ENCODE measurements around the gene TNFRSF1A. TPM values are rescaled to one million over a fixed set of nuclear protein-coding genes. Genes with fewer than 3 reads are reported as not detected.

TNFRSF1A gene
- total RNA-seq, 1 experiment from 2014 or later = 44.1 TPM

DNA sequence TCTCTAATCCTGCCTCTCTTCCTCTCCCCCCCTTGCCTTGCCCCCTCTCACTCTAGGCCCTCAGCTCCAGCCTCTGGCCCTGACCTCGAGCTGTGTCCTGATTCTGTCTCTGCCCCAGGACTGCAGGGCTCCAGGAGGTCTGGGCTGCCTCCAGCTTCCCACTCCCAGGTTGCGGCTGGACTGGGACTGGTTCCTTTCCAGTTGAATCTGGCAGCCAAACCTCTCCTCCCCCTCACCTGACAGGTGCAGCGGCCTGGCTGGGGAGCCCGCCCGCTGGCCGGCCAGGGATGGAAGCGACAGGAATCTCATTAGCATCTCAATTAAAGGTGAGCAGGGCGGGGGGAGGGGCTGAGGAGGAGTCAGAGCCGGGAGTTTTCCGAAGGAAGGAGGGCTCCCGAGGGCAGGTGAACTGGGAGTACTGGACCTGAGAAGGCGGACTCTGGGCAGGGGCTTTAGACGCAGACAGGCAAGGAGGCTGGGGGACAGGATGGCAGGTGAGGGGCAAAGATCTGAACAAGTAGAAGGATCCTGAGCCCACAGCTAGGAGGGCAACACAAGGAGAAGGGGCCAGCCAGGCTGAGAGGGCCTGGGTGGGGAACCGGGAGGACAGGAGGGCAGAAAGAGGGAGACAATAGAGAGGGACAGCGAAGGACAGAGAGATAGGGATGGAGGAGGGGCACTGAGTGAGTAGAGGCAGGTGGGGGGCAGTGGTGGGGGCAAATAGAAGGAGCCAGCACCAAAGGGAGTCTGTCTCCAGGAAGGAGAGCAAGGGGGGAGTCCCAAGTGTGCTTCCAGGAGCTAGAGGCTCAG is 33.6 kb upstream of the TNFRSF1A start, which contains the start of gene SCNN1A:
TSS of gene SCNN1A (minus strand) at position 295 of the 810 bp plus-strand sequence. CDS start 780 bp downstream, outside the sequence.
- H3K36me3 Mint-ChIP-seq = no peaks in the 10 kb centered on the region
- no peaks in the 10 kb centered on the region for H3K9me3 Mint-ChIP-seq
- ChIA-PET CTCF (interaction anchor here (0.6 to 8.0 kb wide), 10 partner anchors 12 to 162 kb away, joined by 3 to 68 read pairs (median 4); partner anchors contain the start of gene VAMP1), POLR2A (interaction anchor here (0.6 to 5.1 kb wide), 18 partner anchors 9 to 1965 kb away, joined by 3 to 48 read pairs (median 6); partner anchors contain the start of genes GAPDH, LTBR, TAPBPL and TNFRSF1A)
- DNase-seq (ENCODE audit: low spot score) = peak; percentile 95
- H3K27me3 Mint-ChIP-seq (ENCODE audit: low read depth) = no peaks in the 10 kb centered on the region; the same call in 1 of the 2 replicates
- peak within 1 kb of the TSS; percentile 91 for H3K4me3 Mint-ChIP-seq
- H3K27ac Mint-ChIP-seq = peak within 1 kb of the TSS; percentile 99
- peak; percentile 31 for ATAC-seq
- H3K4me1 Mint-ChIP-seq = peaks cover 78% of the 10 kb centered on the region
- TF ChIP-seq TEAD1 (CRISPR knock-in tag; IDR thresholded peaks at IDR 0.05) = peak; percentile 90
- TF ChIP-seq, protein P1, sequence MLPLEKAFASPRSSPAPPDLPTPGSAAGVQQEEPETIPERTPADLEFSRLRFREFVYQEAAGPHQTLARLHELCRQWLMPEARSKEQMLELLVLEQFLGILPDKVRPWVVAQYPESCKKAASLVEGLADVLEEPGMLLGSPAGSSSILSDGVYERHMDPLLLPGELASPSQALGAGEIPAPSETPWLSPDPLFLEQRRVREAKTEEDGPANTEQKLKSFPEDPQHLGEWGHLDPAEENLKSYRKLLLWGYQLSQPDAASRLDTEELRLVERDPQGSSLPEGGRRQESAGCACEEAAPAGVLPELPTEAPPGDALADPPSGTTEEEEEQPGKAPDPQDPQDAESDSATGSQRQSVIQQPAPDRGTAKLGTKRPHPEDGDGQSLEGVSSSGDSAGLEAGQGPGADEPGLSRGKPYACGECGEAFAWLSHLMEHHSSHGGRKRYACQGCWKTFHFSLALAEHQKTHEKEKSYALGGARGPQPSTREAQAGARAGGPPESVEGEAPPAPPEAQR (CRISPR knock-in tag; IDR thresholded peaks at IDR 0.05) = no peak
- TF ChIP-seq, protein P2, sequence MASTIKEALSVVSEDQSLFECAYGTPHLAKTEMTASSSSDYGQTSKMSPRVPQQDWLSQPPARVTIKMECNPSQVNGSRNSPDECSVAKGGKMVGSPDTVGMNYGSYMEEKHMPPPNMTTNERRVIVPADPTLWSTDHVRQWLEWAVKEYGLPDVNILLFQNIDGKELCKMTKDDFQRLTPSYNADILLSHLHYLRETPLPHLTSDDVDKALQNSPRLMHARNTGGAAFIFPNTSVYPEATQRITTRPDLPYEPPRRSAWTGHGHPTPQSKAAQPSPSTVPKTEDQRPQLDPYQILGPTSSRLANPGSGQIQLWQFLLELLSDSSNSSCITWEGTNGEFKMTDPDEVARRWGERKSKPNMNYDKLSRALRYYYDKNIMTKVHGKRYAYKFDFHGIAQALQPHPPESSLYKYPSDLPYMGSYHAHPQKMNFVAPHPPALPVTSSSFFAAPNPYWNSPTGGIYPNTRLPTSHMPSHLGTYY (CRISPR knock-in tag; IDR thresholded peaks at IDR 0.05) = no peak
- TF ChIP-seq, protein P3, sequence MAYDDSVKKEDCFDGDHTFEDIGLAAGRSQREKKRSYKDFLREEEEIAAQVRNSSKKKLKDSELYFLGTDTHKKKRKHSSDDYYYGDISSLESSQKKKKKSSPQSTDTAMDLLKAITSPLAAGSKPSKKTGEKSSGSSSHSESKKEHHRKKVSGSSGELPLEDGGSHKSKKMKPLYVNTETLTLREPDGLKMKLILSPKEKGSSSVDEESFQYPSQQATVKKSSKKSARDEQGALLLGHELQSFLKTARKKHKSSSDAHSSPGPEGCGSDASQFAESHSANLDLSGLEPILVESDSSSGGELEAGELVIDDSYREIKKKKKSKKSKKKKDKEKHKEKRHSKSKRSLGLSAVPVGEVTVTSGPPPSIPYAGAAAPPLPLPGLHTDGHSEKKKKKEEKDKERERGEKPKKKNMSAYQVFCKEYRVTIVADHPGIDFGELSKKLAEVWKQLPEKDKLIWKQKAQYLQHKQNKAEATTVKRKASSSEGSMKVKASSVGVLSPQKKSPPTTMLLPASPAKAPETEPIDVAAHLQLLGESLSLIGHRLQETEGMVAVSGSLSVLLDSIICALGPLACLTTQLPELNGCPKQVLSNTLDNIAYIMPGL (CRISPR knock-in tag; IDR thresholded peaks at IDR 0.05) = no peak
- TF ChIP-seq SOX15 (CRISPR knock-in tag; IDR thresholded peaks at IDR 0.05) = no peak
- no peak for TF ChIP-seq SMAD4 (CRISPR knock-in tag; IDR thresholded peaks at IDR 0.05)
- TF ChIP-seq, protein P4, sequence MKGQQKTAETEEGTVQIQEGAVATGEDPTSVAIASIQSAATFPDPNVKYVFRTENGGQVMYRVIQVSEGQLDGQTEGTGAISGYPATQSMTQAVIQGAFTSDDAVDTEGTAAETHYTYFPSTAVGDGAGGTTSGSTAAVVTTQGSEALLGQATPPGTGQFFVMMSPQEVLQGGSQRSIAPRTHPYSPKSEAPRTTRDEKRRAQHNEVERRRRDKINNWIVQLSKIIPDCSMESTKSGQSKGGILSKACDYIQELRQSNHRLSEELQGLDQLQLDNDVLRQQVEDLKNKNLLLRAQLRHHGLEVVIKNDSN (CRISPR knock-in tag; IDR thresholded peaks at IDR 0.05) = peak; percentile 43; the same call in 1 of the 2 replicates
- TF ChIP-seq, protein P5, sequence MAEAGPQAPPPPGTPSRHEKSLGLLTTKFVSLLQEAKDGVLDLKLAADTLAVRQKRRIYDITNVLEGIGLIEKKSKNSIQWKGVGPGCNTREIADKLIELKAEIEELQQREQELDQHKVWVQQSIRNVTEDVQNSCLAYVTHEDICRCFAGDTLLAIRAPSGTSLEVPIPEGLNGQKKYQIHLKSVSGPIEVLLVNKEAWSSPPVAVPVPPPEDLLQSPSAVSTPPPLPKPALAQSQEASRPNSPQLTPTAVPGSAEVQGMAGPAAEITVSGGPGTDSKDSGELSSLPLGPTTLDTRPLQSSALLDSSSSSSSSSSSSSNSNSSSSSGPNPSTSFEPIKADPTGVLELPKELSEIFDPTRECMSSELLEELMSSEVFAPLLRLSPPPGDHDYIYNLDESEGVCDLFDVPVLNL (CRISPR knock-in tag; IDR thresholded peaks at IDR 0.05; ENCODE audit: borderline replicate concordance, low read depth) = no peak; the same call in 1 of the 2 replicates
- no peak for TF ChIP-seq ZNF232 (CRISPR knock-in tag; IDR thresholded peaks at IDR 0.05)
- TF ChIP-seq, protein P6, sequence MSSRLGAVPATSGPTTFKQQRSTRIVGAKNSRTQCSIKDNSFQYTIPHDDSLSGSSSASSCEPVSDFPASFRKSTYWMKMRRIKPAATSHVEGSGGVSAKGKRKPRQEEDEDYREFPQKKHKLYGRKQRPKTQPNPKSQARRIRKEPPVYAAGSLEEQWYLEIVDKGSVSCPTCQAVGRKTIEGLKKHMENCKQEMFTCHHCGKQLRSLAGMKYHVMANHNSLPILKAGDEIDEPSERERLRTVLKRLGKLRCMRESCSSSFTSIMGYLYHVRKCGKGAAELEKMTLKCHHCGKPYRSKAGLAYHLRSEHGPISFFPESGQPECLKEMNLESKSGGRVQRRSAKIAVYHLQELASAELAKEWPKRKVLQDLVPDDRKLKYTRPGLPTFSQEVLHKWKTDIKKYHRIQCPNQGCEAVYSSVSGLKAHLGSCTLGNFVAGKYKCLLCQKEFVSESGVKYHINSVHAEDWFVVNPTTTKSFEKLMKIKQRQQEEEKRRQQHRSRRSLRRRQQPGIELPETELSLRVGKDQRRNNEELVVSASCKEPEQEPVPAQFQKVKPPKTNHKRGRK (CRISPR knock-in tag; IDR thresholded peaks at IDR 0.05; ENCODE audit: borderline replicate concordance) = no peak
- TF ChIP-seq, protein P7, sequence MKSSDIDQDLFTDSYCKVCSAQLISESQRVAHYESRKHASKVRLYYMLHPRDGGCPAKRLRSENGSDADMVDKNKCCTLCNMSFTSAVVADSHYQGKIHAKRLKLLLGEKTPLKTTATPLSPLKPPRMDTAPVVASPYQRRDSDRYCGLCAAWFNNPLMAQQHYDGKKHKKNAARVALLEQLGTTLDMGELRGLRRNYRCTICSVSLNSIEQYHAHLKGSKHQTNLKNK (CRISPR knock-in tag; IDR thresholded peaks at IDR 0.05) = no peak
- peak; percentile 85 for TF ChIP-seq FOXP1 (CRISPR knock-in tag; IDR thresholded peaks at IDR 0.05; ENCODE audit: borderline replicate concordance)
- TF ChIP-seq, protein P8, sequence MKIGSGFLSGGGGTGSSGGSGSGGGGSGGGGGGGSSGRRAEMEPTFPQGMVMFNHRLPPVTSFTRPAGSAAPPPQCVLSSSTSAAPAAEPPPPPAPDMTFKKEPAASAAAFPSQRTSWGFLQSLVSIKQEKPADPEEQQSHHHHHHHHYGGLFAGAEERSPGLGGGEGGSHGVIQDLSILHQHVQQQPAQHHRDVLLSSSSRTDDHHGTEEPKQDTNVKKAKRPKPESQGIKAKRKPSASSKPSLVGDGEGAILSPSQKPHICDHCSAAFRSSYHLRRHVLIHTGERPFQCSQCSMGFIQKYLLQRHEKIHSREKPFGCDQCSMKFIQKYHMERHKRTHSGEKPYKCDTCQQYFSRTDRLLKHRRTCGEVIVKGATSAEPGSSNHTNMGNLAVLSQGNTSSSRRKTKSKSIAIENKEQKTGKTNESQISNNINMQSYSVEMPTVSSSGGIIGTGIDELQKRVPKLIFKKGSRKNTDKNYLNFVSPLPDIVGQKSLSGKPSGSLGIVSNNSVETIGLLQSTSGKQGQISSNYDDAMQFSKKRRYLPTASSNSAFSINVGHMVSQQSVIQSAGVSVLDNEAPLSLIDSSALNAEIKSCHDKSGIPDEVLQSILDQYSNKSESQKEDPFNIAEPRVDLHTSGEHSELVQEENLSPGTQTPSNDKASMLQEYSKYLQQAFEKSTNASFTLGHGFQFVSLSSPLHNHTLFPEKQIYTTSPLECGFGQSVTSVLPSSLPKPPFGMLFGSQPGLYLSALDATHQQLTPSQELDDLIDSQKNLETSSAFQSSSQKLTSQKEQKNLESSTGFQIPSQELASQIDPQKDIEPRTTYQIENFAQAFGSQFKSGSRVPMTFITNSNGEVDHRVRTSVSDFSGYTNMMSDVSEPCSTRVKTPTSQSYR (CRISPR knock-in tag; IDR thresholded peaks at IDR 0.05) = peak; percentile 84
- TF ChIP-seq, protein P9, sequence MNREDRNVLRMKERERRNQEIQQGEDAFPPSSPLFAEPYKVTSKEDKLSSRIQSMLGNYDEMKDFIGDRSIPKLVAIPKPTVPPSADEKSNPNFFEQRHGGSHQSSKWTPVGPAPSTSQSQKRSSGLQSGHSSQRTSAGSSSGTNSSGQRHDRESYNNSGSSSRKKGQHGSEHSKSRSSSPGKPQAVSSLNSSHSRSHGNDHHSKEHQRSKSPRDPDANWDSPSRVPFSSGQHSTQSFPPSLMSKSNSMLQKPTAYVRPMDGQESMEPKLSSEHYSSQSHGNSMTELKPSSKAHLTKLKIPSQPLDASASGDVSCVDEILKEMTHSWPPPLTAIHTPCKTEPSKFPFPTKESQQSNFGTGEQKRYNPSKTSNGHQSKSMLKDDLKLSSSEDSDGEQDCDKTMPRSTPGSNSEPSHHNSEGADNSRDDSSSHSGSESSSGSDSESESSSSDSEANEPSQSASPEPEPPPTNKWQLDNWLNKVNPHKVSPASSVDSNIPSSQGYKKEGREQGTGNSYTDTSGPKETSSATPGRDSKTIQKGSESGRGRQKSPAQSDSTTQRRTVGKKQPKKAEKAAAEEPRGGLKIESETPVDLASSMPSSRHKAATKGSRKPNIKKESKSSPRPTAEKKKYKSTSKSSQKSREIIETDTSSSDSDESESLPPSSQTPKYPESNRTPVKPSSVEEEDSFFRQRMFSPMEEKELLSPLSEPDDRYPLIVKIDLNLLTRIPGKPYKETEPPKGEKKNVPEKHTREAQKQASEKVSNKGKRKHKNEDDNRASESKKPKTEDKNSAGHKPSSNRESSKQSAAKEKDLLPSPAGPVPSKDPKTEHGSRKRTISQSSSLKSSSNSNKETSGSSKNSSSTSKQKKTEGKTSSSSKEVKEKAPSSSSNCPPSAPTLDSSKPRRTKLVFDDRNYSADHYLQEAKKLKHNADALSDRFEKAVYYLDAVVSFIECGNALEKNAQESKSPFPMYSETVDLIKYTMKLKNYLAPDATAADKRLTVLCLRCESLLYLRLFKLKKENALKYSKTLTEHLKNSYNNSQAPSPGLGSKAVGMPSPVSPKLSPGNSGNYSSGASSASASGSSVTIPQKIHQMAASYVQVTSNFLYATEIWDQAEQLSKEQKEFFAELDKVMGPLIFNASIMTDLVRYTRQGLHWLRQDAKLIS (CRISPR knock-in tag; IDR thresholded peaks at IDR 0.05; ENCODE audit: borderline replicate concordance) = no peak; the same call in 1 of the 2 replicates
